GM12878 (cell line): ENCODE measurements around the gene SRMS. TPM values are rescaled to one million over a fixed set of nuclear protein-coding genes. Genes with fewer than 3 reads are reported as not detected.

Experiments used
- CBFB ChIP-seq: IDR thresholded peaks from 2 replicates; pipeline ENCODE4 v1.6.1; 2016; ENCODE audit warnings: antibody characterized with exemption, low read depth
- CEBPB ChIP-seq, 2 experiments: fragments of 150-350 bp in 1 of 2; IDR thresholded peaks; 2 replicates each; pipeline ENCODE4 v1.6.1; 2012 to 2014; ENCODE audit warnings: low read depth in 2 of 2, low read length in 2 of 2, borderline replicate concordance in 1 of 2, inconsistent platforms in 1 of 2
- DPF2 ChIP-seq: fragments of 450-650 bp; IDR thresholded peaks from 2 replicates; pipeline ENCODE4 v1.6.1; 2017; ENCODE audit warnings: mild to moderate bottlenecking
- ESRRA ChIP-seq: IDR thresholded peaks from 2 replicates; pipeline ENCODE4 v1.6.1; 2012; ENCODE audit warnings: mild to moderate bottlenecking, low read length, improper control_type of control experiment
- EZH2 ChIP-seq: IDR thresholded peaks from 2 replicates; pipeline ENCODE4 v1.6.1; 2012; ENCODE audit warnings: low read depth, mild to moderate bottlenecking, control low read depth, inconsistent platforms, low read length, borderline replicate concordance; ENCODE audit not compliant: control insufficient read depth
- FOXM1 ChIP-seq: IDR thresholded peaks from 2 replicates; pipeline ENCODE4 v1.6.1; 2012; ENCODE audit warnings: low read depth, mild to moderate bottlenecking, inconsistent platforms, low read length, moderate library complexity
- GABPA ChIP-seq: IDR thresholded peaks from 2 replicates; pipeline ENCODE4 v1.6.1; 2014; ENCODE audit warnings: antibody characterized with exemption, low read depth, mild to moderate bottlenecking, inconsistent platforms
- MEF2A ChIP-seq: IDR thresholded peaks from 2 replicates; pipeline ENCODE4 v1.6.1; 2011; ENCODE audit warnings: low read depth, mild to moderate bottlenecking, low read length, moderate library complexity; ENCODE audit not compliant: insufficient read depth
- NFXL1 ChIP-seq: fragments of 450-650 bp; IDR thresholded peaks from 2 replicates; pipeline ENCODE4 v1.6.1; 2017; ENCODE audit warnings: antibody characterized with exemption, mild to moderate bottlenecking, borderline replicate concordance
- NFYA ChIP-seq: IDR thresholded peaks from 2 replicates; pipeline ENCODE4 v1.6.1; 2011; ENCODE audit warnings: low read depth, mild to moderate bottlenecking, low read length, improper control_type of control experiment, borderline replicate concordance
- PAX5 ChIP-seq: IDR thresholded peaks from 2 replicates; pipeline ENCODE4 v1.6.1; 2011; ENCODE audit warnings: low read depth, low read length, borderline replicate concordance
- RBBP5 ChIP-seq: fragments of 200-600 bp; sonication (generic); conservative IDR thresholded peaks from 2 replicates; pipeline ENCODE4 v1.6.1; 2016
- SREBF1 ChIP-seq: IDR thresholded peaks from 2 replicates; pipeline ENCODE4 v1.6.1; 2012; ENCODE audit warnings: mild to moderate bottlenecking, low read length
- SREBF2 ChIP-seq: IDR thresholded peaks from 2 replicates; pipeline ENCODE4 v1.6.1; 2012; ENCODE audit warnings: mild to moderate bottlenecking, low read length
- YBX1 ChIP-seq: fragments of 450-650 bp; IDR thresholded peaks from 2 replicates; pipeline ENCODE4 v1.6.1; 2016; ENCODE audit warnings: antibody characterized with exemption
- YY1 ChIP-seq: IDR thresholded peaks from 2 replicates; pipeline ENCODE4 v1.6.1; 2011; ENCODE audit warnings: low read depth, mild to moderate bottlenecking, low read length
- polyA plus RNA-seq, 11 experiments: library from polyadenylated mRNA; depleted of rRNA in 4 of 11; unstranded in 6 of 11; stranded (reverse) in 5 of 11; fragments of >200 nt; fragmentation: Nextera tagmentation in 4 of 11; fragmentation: Illumina TruSeq in 1 of 11; extraction: Ambion mirVana in 4 of 11; extraction: Trizol in 1 of 11; gene quantifications; 1 replicate in 1 of 11; 2 replicates in 10 of 11; pipeline versions ENCODE4 v1.2.1 to v1.2.3, GENCODE V29; 2011 to 2016; ENCODE audit warnings: inconsistent platforms in 2 of 11, missing spikeins in 2 of 11, low read depth in 1 of 11
- total RNA-seq, 4 experiments: library from RNA; depleted of rRNA in 3 of 4; stranded (reverse); fragments of >200 nt in 3 of 4; fragmentation: Illumina TruSeq in 1 of 4; extraction: Trizol in 1 of 4; gene quantifications; 2 replicates each; pipeline versions ENCODE4 v1.2.1 to v1.2.3, GENCODE V29; 2013 to 2021
- TF ChIP-seq, protein P1 (sequence below): fragments of 450-650 bp; IDR thresholded peaks from 2 replicates; pipeline ENCODE4 v1.6.1; 2017; ENCODE audit warnings: antibody characterized with exemption, mild to moderate bottlenecking, moderate library complexity
- TF ChIP-seq, protein P2 (sequence below): fragments of 450-650 bp; formaldehyde crosslinking; IDR thresholded peaks from 2 replicates; pipeline ENCODE4 v1.4.0; 2020; ENCODE audit warnings: mild to moderate bottlenecking, moderate library complexity
- TF ChIP-seq, protein P3 (sequence below): IDR thresholded peaks from 2 replicates; pipeline ENCODE4 v1.6.1; 2011; ENCODE audit warnings: low read depth, mild to moderate bottlenecking, low read length, moderate library complexity, borderline replicate concordance; ENCODE audit errors: extremely low read depth

The SRMS gene
- total and polyA plus RNA-seq, 10 of the 15 experiments (the other 5 are each of a cell fraction or from before 2014, with no cell fraction given), result not detected

- TF ChIP-seq, protein P1, sequence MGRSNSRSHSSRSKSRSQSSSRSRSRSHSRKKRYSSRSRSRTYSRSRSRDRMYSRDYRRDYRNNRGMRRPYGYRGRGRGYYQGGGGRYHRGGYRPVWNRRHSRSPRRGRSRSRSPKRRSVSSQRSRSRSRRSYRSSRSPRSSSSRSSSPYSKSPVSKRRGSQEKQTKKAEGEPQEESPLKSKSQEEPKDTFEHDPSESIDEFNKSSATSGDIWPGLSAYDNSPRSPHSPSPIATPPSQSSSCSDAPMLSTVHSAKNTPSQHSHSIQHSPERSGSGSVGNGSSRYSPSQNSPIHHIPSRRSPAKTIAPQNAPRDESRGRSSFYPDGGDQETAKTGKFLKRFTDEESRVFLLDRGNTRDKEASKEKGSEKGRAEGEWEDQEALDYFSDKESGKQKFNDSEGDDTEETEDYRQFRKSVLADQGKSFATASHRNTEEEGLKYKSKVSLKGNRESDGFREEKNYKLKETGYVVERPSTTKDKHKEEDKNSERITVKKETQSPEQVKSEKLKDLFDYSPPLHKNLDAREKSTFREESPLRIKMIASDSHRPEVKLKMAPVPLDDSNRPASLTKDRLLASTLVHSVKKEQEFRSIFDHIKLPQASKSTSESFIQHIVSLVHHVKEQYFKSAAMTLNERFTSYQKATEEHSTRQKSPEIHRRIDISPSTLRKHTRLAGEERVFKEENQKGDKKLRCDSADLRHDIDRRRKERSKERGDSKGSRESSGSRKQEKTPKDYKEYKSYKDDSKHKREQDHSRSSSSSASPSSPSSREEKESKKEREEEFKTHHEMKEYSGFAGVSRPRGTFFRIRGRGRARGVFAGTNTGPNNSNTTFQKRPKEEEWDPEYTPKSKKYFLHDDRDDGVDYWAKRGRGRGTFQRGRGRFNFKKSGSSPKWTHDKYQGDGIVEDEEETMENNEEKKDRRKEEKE, result no peak
- TF ChIP-seq NFXL1, result no peak
- TF ChIP-seq, protein P2, sequence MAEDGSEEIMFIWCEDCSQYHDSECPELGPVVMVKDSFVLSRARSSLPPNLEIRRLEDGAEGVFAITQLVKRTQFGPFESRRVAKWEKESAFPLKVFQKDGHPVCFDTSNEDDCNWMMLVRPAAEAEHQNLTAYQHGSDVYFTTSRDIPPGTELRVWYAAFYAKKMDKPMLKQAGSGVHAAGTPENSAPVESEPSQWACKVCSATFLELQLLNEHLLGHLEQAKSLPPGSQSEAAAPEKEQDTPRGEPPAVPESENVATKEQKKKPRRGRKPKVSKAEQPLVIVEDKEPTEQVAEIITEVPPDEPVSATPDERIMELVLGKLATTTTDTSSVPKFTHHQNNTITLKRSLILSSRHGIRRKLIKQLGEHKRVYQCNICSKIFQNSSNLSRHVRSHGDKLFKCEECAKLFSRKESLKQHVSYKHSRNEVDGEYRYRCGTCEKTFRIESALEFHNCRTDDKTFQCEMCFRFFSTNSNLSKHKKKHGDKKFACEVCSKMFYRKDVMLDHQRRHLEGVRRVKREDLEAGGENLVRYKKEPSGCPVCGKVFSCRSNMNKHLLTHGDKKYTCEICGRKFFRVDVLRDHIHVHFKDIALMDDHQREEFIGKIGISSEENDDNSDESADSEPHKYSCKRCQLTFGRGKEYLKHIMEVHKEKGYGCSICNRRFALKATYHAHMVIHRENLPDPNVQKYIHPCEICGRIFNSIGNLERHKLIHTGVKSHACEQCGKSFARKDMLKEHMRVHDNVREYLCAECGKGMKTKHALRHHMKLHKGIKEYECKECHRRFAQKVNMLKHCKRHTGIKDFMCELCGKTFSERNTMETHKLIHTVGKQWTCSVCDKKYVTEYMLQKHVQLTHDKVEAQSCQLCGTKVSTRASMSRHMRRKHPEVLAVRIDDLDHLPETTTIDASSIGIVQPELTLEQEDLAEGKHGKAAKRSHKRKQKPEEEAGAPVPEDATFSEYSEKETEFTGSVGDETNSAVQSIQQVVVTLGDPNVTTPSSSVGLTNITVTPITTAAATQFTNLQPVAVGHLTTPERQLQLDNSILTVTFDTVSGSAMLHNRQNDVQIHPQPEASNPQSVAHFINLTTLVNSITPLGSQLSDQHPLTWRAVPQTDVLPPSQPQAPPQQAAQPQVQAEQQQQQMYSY (CRISPR knock-in tag), result no peak
- TF ChIP-seq MEF2A, result no peak
- TF ChIP-seq CEBPB (IDR thresholded peaks at IDR 0.05; ENCODE audit: borderline replicate concordance in 1 of 2, low read depth in 2 of 2, low read length in 2 of 2), result no peak
- TF ChIP-seq YBX1, result no peak
- no peak for TF ChIP-seq SREBF2
- TF ChIP-seq, protein P3, sequence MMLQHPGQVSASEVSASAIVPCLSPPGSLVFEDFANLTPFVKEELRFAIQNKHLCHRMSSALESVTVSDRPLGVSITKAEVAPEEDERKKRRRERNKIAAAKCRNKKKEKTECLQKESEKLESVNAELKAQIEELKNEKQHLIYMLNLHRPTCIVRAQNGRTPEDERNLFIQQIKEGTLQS, result no peak
- TF ChIP-seq ESRRA, result no peak
- no peak for TF ChIP-seq CBFB
- no peak for TF ChIP-seq GABPA
- no peak for TF ChIP-seq RBBP5
- no peak for TF ChIP-seq FOXM1
- TF ChIP-seq EZH2, result no peak
- TF ChIP-seq DPF2, result no peak
- TF ChIP-seq YY1, result peak; percentile 66
- no peak for TF ChIP-seq PAX5
- no peak for TF ChIP-seq SREBF1
- no peak for TF ChIP-seq NFYA
Observed at GRCh38 chr20:63495741-63496595, 51.6 kb downstream of the SRMS start (continued).
